Smooth muscle cell of the brain vasculature (primary cell): ENCODE results near the gene ABLIM3.

Experiments
- DNase-seq: peaks from one replicate; pipeline ENCODE4 v3.0.0-alpha.2; 2012; ENCODE audit warnings: low read depth, low spot score

The ABLIM3 gene

GRCh38 chr5:149217803-149218155 is 76.5 kb downstream of the ABLIM3 start:
- DNase-seq = no peak

GRCh38 chr5:149219584-149219983 is 78.3 kb downstream of the ABLIM3 start:
- no peak for DNase-seq

GRCh38 chr5:149220750-149221149 is 79.5 kb downstream of the ABLIM3 start:
- DNase-seq = no peak

DNA sequence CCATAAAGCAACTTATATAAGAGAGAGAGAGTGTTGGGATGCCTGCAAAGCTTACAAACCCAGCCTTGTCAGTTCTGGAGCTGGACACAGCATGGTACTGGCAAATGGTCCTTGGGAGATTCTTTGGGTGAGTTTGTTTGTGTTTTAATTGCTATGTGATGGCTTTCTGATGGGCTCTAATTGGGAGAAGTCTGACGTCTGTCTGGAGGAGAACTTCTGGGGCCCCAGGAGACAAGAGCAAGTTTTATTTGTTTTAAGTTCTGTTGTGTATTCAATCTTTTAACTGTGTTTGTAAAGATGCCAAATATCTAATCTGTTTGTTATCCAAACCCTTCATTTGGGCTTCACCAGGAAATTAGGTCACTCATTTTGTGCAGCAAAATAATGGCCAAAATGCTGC is 80.0 kb downstream of the ABLIM3 start:
- no peak for DNase-seq

GRCh38 chr5:149221731-149222342 is 80.5 kb downstream of the ABLIM3 start:
- DNase-seq = no peak

DNA sequence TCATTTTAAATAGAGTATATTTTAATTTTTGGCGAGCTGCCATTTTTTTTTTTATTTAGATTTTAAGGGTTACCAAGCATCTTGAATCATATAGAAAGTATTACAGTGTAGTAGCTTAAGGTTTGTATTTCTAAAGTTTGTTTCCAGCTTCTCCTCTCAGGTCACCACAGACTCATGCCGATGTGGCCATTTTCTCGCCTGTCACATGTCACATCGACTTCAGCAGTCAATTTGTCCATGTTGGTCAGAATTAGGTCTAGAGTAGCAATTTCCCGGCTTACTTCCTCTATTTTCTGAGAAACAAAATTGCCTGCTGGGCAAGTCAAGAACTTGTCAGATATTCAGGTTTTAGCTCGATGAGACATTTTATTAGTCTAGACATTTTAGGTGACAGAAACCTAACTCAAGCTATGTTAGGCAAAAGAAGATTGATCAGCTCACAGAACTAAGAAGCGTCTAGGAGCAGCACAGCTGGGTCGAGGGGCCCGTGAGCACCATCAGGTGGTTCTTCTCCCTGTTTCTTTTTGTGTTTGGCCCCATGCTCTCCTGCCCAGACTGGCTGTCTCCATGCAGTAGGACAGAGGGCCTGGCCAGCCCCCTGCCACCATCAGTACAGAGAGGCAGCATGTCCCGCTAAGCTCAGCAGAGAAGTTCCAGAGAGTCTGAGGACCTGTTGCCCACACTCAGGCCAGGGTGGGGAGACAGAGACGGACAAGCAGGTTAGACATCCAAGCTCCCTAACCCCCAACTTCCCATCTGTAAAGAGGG is 82.0 kb downstream of the ABLIM3 start:
- DNase-seq = no peak

DNA sequence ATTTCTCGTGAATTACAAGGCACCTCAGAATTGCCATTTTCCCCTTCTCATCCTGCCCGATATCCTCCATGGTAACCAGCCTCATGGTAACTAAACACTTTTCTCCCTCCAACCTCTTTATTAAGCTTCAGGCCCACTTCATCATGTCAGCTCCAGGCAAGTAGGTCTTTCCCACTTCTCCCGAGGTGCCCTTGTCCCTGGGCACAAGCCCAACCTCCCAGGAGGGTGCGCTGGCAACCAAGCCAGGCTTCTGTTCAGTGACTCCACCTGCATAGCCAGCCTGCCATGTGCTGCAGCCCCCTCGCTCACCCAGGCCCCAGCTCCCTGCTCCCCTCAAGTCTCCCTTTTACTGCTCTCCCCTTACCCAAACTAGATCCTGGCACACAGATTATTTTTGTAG is 83.0 kb downstream of the ABLIM3 start:
- DNase-seq = no peak

GRCh38 chr5:149227168-149227826 is 86.0 kb downstream of the ABLIM3 start:
- DNase-seq = no peak

DNA sequence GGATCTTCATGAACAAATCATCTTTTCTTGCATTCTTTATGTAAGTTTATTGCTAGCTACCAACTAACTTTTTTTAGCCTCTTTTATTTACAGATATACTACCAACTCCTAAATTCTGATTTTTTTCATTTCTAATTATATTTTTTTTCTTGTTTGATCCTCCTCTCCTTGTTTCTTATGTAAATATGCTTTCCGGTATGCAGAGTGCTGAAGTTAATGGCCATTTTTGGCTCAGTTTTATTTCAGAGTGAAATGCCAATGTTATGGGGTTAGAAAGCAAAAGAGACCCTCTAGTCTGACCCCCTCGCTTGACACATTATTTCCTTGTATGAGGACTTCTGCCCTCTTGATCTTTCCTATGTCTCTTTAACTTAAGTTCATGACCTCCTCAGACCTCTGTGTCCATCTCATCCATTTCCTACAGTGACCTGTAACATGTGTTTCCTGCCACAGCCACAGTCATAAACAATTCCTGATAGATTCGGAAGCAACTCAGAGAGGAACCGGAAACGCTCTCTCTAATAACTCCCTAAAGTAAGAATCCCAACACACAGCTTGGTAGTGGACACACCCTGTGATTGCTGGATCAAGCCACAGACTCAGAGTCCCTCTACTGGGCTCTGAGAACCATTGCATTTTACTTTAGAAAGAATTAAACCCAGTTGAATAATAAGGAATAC is 87.5 kb downstream of the ABLIM3 start:
- DNase-seq = peak; percentile 58

- DNase-seq = no peak
Observed at GRCh38 chr5:149229298-149229937, 88.1 kb downstream of the ABLIM3 start.

GRCh38 chr5:149235841-149236240 is 94.5 kb downstream of the ABLIM3 start:
- DNase-seq = no peak

GRCh38 chr5:149237662-149238061 is 96.4 kb downstream of the ABLIM3 start:
- no peak for DNase-seq

GRCh38 chr5:149238540-149238939 is 97.2 kb downstream of the ABLIM3 start:
- DNase-seq = no peak

DNA sequence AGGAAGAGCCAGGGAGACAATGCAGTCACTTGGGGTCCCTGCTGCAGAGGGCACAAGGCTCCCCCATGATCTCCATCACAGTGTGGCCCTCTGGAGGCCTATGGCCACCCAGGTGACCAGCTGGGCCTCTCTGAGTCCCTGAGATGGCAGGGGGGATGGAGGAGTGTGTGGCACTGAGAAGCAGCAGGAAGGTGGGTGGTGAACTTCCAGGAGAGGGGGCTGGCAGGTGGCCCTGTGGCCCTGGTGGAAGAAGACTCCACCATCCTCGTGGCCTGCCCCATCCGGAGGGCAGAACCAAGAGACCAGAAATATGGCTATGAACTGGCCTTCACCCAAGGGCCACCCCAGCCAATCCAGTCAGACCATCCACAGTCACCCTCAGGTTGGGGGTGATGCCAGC is 98.6 kb downstream of the ABLIM3 start:
- DNase-seq = no peak

DNA sequence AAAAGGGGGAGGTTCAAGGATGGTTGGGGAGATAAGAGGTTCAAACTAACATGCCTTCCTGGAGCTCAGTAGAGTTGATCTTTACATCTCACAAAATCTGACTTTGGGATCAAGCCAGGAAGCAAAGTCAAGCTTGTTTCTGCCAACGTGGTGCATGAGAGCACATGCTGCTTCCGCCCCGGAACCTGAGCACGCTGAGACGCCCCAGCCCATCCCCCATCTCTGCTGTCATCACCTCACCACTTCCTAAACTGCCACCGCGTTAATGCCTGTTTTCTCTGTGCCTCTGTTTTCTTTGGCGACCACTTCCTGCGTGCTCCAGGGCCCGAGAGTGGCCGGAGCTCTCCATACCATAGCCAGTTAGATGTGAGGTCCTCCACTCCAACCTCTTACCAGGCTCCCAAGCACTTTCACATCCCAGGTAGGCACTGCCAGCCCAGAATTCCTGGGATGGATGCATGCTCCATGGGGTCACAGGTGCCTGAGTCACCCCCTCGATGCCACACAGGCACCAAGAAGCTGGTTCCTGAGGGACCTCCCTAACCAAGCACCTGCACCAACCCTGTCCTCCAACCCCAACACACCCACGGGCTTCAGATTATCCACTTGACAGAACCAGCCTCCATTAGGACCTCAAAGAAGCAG is 99.2 kb downstream of the ABLIM3 start:
- no peak for DNase-seq

- no peak for DNase-seq
Observed at GRCh38 chr5:149242339-149242738, 101.0 kb downstream of the ABLIM3 start.

GRCh38 chr5:149246906-149247305 is 105.6 kb downstream of the ABLIM3 start:
- no peak for DNase-seq

DNA sequence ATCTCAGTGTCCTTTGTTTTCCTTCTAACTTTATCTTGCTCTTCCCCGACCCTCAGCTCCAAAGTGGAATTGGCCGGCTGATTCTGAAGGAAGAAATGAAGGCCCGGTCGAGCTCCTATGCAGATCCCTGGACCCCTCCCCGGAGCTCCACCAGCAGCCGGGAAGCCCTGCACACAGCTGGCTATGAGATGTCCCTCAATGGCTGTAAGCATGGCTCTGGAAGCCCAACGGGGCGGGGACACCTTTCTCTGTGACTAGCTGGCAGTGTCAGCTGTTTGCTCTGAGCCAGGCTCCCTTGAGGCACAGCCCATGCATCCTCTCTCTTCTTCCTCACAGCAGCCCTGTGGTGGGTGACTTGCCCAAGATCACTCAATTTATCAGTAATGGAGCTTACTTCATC is 106.4 kb downstream of the ABLIM3 start:
- no peak for DNase-seq

DNA sequence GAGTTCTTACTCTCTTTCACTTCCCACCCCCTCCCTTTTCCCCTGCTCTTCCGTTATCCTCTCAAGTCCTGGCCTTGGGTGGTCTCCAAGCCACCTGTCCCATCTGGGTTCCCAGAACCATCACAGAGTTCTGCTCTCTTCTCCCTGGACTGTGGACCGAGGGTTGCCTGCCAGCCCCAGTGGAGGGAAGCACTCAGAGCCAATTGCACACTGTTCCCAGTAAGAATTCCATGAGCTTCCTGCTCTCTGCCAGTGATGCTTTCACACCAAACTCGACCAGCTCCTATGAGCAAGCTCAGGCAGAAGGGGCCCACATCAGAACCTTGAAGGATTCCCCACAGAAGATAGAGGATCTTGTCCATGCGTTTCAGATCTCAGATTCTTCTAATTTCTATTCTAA is 110.3 kb downstream of the ABLIM3 start:
- DNase-seq = no peak

DNA sequence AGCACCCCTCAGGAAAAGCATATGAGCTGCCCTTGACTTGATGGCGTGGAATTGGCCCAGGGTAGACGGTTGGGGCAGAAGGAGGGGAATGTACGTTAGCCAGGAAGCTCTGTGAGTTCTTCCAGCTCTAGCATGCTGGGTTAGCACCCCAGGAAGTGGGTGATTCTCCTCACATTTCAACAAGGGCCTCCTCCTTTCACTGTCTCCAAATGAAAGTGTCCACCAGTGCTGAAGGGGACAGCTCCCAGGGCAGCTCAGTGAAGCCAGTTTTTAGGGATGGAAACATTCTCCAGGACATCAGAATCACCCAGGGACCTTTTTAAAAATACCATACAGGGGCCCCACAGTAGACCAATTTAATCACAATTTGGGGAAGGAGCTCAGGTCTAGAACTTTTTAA is 113.2 kb downstream of the ABLIM3 start:
- no peak for DNase-seq

GRCh38 chr5:149256451-149256850 is 115.2 kb downstream of the ABLIM3 start:
- no peak for DNase-seq
